HG03457 (cell line): ENCODE results near the gene RNPS1.

Experiments used
- ATAC-seq: cut with Tn5 transposase; IDR thresholded peaks from one replicate; pipeline ENCODE4 v1.9.1; 2021; ENCODE audit warnings: moderate number of reproducible peaks; ENCODE audit not compliant: unreplicated experiment

Gene RNPS1

DNA sequence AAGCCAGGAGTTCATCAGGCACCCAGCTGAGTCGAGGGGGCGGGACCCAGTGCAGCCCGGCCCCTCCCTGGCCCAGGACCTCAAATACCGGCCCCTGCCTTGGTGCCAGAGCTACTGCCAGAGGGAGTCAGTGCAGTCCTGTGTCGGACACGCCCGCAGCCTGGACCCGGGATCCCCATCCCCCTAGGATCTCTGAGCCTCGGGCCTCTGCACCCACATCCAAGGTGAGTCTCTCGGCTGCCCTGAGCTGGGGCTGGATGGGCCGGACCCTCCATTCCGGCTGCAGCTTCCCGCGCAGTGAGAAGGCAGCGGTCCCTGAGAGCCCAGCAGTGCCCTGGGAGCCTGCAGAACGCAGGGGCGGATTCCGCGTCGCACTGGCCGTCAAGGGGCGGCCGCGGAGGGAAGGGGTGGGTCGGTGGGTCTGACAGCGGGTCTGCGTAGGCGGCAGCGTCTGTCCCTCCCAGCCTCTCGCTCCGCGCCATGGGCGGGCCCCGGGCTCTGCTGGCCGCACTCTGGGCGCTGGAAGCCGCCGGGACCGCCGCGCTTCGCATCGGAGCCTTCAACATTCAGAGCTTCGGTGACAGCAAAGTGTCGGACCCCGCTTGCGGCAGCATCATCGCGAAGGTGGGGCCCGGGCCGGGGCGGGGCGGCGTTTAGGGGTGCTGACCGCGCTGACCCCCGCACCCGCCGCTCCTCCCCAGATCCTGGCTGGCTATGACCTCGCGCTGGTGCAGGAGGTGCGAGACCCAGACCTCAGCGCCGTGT, 31.4 kb downstream of the RNPS1 start, which contains the start of gene DNASE1L2:
Gene DNASE1L2 (plus strand): TSS at position 108 of the 765 bp plus-strand sequence. CDS start 373 bp downstream, at position 481.
- no peak for ATAC-seq

DNA sequence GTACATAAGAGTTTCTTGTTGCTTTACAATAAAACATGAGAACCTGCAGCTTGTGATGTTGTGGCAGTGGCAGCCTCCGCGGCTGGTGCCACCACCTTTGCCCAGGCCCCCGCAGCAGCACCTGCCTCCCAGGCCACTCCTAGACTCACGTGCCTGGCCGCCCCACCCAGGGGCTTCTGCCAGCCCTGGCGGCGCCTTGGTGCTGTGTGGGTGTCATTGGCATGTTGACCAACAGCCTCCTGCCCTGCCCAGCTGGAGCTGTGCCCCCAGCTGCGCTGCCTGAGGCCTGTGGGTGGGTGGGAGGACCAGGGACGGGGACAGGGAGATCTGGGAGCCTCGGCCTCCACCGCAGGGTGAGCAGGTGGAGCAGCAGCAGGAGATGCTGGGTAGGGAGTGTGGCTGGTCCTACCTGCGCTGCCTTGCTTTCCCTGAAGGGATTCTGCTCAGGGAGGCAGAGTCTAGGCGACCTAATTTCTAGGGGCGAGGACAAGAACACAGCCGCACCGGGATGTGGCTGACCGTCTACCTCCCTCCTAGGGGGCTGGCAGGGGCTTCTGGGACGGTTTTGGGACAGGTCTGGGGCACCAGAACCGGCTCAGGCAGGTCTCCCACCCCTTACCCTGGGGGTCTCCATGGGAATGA, 32.1 kb downstream of the RNPS1 start:
- ATAC-seq: no peak

DNA sequence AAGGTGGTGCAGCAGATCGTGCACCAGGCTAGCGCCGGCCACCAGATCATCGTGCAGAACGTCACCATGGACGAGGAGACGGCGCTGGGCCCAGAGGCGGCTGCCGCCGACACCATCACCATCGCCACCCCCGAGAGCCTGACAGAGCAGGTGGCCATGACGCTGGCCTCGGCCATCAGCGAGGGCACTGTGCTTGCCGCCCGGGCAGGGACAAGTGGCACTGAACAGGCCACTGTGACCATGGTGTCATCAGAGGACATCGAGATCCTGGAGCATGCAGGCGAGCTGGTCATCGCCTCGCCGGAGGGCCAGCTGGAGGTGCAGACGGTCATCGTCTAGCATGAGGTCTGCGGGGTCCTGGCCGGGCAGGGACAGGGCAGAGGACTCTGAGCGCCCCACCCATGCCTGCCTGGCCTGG, 32.7 kb downstream of the RNPS1 start:
- ATAC-seq: no peak

DNA sequence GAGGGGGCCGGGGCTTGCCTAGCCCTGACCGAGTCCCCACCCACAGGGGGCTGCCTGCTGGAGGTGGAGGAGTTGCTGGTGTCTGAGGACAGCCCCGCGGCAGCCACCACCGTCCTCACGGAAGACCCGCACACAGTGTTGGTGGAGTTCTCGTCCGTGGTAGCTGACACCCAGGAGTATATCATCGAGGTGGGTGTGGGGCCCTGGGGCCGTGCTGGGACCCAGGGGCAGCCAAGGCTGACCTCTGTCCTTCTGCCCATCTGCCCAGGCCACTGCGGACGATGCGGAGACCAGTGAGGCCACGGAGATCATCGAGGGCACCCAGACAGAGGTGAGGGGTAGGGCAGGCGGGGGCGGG, 33.1 kb downstream of the RNPS1 start:
- no peak for ATAC-seq

DNA sequence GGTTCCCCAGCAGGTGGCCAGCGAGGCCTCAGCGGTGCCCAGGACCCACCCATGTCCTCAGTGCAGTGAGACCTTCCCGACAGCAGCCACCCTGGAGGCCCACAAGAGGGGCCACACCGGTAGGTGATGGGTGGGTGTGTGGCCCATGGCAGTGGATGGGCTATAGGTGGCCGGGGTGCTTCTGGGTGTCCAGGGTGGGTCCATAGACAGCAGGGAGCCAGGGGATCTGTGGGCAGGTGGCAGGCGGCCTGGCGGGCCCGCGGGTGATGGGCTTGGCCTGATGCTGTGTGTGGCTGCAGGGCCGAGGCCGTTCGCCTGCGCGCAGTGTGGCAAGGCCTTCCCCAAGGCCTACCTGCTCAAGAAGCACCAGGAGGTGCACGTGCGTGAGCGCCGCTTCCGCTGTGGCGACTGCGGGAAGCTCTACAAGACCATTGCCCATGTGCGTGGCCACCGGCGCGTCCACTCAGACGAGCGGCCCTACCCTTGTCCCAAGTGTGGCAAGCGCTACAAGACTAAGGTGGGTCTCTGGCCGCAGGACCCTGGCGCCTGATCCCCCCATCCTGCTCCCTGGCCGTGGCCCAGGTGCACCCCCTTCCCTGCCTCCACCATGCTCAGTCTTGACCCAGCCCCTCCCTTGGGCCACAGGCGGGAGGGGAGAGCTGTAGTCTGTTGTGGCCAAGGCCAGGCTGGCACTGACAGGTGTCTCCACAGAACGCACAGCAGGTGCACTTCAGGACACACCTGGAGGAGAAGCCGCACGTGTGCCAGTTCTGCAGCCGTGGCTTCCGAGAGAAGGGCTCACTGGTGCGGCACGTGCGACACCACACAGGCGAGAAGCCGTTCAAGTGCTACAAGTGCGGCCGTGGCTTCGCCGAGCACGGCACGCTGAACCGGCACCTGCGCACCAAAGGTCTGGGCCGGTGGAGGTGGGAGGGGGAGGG, 33.8 kb downstream of the RNPS1 start:
- no peak for ATAC-seq

DNA sequence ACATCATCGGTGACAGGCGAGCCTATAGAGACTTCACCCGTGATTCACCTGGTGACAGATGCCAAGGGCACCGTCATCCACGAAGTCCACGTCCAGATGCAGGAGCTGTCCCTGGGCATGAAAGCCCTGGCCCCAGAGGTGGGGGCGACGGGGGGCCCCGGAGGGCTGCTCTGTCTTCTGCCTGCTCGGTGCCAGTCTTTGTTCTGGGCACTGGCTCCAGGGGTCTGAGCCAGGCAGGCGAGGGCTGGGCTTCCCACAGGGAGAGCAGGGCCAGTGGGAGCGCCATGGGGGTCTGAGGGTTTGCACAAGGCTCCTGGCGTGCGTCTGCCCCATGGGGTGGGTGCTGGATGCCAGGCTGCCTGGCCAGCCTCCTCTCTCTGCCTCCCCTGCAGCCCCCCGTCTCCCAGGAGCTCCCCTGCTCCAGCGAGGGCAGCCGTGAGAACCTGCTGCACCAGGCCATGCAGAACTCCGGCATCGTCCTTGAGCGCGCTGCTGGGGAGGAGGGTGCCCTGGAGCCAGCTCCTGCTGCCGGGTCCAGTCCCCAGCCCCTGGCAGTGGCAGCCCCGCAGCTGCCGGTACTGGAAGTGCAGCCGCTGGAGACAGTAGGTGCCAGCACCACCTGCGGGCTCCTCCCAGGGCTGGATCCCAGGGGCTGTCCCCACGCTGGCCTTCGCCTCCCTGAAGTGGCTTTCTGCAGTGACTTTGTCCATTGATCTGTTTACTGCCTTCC, 34.7 kb downstream of the RNPS1 start:
- no peak for ATAC-seq

DNA sequence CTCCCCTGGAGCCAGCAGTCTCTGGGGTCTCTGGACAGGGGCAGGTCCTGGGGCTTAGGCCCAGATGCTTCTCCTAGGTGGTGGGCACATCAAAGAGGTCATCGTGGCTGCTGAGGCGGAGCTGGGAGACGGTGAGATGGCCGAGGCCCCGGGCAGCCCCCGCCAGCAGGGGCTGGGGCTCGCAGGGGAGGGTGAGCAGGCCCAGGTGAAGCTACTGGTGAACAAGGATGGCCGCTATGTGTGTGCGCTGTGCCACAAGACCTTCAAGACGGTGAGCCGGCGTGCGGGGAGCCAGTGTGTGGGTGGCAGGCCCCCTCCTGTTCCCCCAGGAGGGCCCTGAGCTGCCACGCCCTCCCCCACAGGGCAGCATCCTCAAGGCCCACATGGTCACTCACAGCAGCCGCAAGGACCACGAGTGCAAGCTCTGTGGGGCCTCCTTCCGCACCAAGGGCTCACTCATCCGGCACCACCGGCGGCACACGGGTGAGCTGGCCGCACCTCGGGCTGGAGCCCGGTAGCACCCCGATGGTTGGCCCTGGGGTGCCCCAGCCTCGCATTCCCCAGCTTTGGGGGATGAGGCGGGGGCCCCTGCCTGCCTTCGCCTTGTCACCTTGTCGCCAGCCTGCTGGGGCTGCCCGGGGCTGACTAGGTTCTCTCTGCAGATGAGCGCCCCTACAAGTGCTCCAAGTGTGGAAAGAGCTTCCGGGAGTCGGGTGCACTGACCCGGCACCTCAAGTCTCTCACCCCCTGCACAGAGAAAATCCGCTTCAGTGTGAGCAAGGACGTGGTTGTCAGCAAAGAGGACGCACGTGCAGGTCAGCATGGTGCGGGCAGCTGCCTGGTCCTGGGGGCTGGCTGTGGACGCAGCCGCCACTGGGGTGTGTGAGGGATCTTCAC, 35.6 kb downstream of the RNPS1 start:
- no peak for ATAC-seq

DNA sequence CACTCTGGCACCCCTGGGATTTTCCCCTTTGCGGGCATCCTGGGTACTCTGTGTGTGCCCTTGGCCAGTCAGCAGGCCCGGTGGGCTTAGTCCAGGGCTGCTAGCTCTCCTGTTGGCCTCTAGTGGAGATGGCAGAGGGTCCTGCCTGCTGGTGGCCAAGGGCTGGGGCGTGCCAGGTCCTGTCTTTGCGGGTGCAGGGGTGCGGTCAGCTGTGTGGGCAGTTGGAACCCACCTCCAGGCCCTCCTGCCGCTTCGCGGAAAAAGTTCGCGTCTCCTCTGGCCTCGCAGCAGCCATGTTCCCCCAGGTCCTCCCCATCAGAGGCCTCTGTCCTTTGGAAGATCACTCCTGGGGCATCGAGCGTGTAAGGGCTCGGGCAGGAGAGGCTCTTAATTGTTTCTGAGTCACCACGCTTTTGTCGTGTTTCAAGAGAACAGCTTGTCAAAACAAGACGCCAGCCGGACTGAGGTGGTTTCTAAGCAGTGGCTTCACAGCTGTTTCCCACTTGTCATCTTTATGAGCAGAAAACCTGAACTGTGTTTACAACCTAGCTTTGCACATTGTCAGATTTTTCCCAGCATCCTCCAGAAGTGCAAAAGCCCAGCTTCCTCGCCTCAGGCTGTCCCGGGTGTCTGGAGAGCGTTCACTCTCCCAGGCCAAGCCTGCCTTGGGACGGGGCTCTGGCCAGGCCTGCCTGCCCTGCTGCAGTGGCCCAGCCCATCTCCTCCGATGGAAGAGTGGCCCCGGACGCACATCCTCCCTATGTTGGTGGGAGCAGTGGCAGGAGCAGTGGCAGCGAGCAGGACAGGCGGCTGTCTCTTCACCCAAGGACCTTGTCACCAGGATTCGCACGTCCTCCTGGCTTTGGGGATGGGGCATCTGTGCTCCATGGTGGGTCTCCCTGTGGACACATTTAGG, 36.7 kb downstream of the RNPS1 start:
- ATAC-seq: no peak

DNA sequence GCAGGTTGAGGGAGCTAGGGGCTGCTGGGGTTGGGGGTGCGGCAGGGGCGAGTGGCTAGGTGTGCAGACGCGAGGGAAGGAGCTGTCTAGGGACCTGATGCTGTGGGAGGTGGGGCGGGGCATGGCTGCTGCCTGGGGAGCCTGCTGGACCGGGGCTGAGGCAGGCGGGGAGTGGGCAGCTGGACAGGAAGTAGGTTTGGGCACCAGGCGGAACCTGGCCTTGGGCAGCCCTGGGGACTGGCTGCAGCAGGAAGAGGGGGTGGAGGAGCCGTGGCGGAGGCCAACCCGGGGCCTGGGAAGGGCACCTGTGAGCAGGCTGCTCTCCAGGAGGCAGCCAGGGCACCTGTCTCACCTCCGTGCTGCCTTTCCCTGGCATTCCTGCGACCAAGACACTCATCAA, 37.5 kb downstream of the RNPS1 start:
- no peak for ATAC-seq

DNA sequence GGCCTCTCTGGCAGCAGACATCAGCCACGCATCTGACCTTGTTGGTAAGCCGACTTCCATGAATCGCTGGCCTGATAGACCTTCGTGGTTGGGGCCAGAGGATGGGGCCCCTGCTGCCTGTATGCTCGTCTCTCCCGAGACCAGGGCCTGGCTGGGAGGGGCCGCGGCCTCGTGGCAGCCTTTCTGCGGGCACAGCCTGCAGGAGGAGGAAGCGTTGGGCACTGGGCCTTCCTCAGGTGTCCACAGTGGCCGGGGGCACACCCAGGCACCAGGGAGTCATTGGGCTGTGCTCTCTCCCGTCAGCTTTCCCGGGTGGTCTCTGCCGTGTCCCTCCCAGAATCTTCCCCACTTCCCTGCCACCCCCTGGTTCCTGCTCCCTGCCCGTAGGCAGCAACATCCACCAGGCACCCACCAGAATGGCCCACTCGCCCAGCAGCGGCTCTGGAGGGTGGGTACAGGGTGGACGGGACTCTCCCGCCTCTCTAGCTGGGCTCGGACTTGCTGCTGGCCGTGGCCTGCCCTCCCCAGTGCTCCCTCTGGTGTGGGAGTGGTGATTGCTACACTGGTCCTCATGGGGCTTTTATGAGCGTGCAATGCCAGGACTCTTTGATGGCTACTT, 38.2 kb downstream of the RNPS1 start:
- no peak for ATAC-seq

DNA sequence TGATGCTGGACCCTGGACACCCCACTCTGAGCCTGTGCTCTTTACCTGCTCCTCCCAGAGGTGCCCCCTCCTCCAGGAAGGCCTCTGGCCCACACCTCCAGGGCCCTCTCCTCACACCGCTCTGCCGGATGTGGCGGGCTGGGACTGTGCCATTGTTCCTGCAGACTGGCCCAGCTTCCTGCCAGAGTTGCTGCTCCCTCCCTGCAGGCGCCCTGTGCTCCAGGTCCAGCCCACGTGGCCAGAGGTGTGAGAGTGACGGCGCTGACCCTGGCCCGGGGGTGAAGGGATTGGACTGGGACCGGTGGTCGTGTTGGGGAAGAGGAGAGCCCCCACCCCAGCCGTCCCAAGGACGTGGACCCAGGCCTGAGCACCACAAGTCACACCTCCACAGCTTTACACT, 38.8 kb downstream of the RNPS1 start:
- no peak for ATAC-seq

DNA sequence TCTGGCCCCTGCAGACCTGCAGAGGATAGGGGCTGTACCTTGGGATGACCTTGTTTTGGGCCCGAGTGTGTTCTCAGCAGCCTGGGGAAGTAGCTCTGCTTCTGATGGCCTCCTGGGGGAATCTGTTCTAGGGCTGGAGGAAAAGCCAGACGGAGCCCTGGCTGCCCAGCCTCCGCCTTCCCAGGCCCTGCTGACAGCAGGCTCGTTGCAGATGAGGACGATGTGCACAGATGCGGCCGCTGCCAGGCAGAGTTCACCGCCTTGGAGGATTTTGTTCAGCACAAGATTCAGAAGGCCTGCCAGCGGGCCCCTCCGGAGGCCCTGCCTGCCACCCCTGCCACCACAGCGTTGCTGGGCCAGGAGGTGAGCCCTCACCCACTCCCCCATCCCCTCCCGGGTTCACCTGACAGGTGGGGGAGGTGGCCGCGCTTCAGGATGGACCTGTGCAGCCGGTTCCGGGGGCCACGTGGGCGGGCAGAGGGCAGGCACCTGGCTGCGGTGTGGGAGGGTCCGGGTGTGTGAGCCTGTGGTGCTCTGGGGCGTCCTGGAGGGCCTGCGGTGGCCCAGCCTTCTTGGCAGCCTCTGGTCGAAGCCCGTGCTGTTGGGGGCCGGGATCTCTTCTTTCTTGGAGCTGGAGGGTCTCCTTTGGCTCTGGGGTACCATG, 39.6 kb downstream of the RNPS1 start:
- no peak for ATAC-seq

DNA sequence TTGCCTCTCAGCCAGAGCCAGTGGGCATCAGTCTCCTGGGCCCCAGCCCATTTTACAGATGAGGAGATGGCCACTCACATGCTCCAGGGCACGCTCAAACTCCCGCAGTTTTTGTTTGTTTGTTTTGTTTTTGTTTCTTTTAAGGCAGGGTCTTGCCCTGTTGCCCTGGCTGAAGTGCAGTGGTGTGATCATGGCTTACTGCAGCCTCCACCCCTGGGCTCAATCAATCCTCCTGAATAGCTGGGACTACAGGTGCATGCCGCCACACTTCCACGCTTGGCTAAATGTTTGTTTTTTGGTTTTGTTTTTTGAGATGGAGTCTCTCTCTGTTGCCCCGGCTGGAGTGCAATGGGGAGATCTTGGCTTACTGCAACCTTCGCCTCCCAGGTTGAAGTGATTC, 41.0 kb downstream of the RNPS1 start:
- no peak for ATAC-seq

DNA sequence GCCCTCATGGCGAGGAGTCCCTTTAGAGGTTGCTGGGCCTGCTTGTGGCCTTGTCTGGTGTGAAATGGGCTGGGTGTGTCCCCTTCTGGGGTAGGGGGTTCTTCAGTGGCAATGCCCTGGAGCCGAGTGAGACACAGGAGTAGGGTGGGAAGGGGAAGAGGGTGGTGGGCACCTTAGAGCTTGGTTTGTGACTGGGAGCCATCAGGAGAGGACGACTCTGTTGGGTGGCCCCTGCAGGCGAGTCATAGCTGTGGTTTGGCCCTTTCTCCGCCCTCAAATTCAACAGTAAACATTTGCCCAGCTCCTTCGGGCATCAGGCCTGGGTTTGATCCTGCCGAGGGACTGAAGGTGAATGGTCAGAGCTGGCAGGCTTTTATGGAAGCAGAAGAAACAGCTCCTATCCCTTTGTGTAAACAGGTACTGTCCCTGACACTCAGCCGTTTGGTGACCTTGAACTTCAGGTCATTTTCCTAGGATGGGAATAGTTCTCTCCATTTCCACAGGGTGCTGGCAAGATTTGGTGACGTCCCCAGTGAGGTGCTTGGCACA, 41.6 kb downstream of the RNPS1 start:
- ATAC-seq: no peak

DNA sequence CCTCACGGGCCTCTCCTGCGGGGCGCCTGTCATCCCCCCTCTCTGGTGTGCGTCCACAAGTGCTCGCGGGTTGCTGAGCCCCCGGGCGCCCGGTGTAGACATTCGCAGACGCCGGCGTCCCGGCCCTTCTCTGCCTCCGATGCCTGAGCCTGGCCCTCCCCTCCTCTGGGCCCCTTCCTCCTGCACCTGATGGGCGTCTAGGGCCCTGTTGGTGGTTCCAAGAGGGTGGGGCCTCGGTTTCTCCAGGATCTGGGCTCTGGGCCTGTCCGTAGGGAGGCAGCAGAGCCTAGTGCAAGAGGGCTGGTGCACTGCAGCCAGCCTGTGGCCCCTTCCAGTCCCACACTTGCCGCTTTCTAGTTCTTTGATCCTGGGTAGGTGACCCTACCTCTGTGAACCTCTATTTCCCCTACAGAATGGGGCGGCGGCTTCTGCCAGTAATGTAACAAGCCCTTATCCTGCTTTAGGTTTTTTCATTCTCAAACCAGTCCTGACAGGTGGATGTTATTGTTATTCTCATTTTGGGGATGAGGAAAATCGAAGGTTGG, 43.9 kb downstream of the RNPS1 start:
- ATAC-seq: peak; percentile 4

DNA sequence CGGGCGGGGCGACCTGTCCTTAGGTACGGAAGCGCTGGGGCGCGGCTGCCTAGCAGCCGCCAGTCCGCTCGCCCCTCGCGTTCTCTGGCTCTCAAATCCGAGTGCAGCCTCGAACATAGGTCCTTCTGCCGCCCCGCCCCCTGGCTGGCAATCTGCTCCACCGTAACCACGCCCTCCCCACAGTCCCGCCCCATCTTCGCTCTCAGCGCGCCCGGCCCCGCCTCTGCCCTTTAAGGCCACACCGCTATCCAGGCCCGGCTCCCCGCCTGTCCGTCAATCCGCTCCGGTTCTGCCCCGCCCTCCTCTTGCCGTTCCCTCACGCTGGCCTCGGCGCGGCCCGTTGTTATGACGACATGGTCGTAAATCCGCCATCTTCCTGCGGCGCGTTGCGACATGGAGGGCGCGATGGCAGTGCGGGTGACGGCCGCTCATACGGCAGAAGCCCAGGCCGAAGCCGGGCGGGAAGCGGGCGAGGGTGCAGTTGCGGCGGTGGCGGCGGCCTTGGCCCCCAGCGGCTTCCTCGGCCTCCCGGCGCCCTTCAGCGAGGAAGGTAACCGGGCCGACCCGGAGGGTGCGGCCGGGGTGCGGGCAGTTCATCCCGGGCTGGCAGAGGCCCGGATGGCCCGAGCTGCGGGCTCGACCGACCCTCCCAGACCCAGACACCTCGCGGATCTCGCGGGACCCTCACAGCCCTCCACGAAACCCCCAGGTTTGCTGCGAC, 44.5 kb downstream of the RNPS1 start, which contains the start of gene E4F1:
Gene E4F1 (plus strand): TSS at position 371 of the 721 bp plus-strand sequence. CDS start 23 bp downstream, at position 394.
- peak; percentile 78 for ATAC-seq
